OCI-LY3 (cell line): ENCODE measurements around the gene SIK2.

Experiments
- CTCF ChIP-seq: fragments of 200-600, 300-600 bp; sonication (generic); IDR thresholded peaks from 2 replicates; pipeline ENCODE4 v1.5.1; 2014; ENCODE audit warnings: antibody characterized with exemption, low read length, low read depth
- EZH2phosphoT487 ChIP-seq: fragments of 200-600 bp; shearing (Covaris generic); IDR thresholded peaks from 2 replicates; pipeline ENCODE4 v1.6.1; 2018; ENCODE audit warnings: antibody characterized with exemption, mixed run types, low read depth

GRCh38 chr11:111761036-111761435 lies 158.8 kb downstream of the SIK2 start:
- TF ChIP-seq EZH2phosphoT487 (no peak), CTCF (no peak)
